ENCODE results near the gene SORCS2. TPM values are rescaled to one million over a fixed set of nuclear protein-coding genes. Genes with fewer than 3 reads are reported as not detected.

SORCS2 gene
- total RNA-seq, 4 donors from 2014 or later = 0.48 to 1.8 (median 0.68) TPM; not detected in 1

- DNase-seq = no peak
- in situ Hi-C loops (cut with MboI; ENCODE audit: low pct_ligation_motif_present in 1 of 4, low pct_unique_long_range_greater_than_20kb in 1 of 4, low sequenced_read_pairs in 3 of 4) (no loop called here), intact Hi-C loops (cut with DNase I; ENCODE audit: low total_unique reads) (no loop called here)
- 86% methylated on average over 28 of the region's 28 CpGs; no CpG with 5 or more reads in 1 of the 2 donors for WGBS, 2 donors (ENCODE audit: low coverage in 1 of 2)
- Histone ChIP-seq H3K9me3 (no peaks in the 10 kb centered on the region), H3K4me3 (no peak overlapping the region), H3K4me1 (no peaks in the 10 kb centered on the region), H3K36me3 (no peaks in the 10 kb centered on the region), H3K27ac (no peak overlapping the region), H3K27me3 (peaks cover 5% of the 10 kb centered on the region)
- TF ChIP-seq POLR2AphosphoS5 (IDR thresholded peaks at IDR 0.05) (no peak), CTCF (IDR thresholded peaks at IDR 0.05) (no peak), EP300 (IDR thresholded peaks at IDR 0.05; ENCODE audit: low read depth) (no peak), POLR2A (IDR thresholded peaks at IDR 0.05) (no peak)
Measured at GRCh38 chr4:7675612-7676320, 483.4 kb downstream of the SORCS2 start.

DNA sequence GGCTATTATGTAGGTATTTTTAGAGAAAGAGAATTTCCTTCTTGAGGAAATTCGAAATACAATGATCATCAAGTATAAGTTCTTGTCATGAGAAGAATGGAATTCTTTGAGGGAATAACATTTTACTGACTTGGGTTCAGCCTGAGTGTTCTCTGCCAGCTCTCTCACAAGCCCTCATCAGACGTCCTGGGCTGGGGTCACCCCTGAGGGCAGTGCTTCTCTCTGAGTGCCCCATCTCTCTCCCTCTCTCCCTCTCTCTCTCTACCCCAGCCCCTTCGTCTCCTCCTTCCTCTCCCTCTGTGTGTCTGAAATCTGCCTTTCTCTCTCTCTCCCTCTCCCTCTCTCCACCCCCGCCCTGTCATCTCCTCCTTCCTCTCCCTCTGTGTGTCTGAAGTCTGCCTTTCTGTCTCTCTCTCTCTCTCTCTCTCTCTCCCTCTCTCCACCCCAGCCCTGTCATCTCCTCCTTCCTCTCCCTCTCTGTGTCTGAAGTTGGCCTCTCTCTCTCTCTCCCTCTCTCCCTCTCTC is 484.1 kb downstream of the SORCS2 start:
- no peaks in the 10 kb centered on the region for H3K36me3 ChIP-seq
- no peak overlapping the region for H3K27ac ChIP-seq
- peaks cover 5% of the 10 kb centered on the region for H3K27me3 ChIP-seq
- no peaks in the 10 kb centered on the region for H3K4me1 ChIP-seq
- in situ Hi-C loops (cut with MboI; ENCODE audit: low pct_ligation_motif_present in 1 of 4, low pct_unique_long_range_greater_than_20kb in 1 of 4, low sequenced_read_pairs in 3 of 4) = no loop called here
- intact Hi-C loops (cut with DNase I; ENCODE audit: low total_unique reads) = no loop called here
- TF ChIP-seq EP300 (IDR thresholded peaks at IDR 0.05; ENCODE audit: low read depth) (no peak), CTCF (IDR thresholded peaks at IDR 0.05) (no peak), POLR2AphosphoS5 (IDR thresholded peaks at IDR 0.05) (no peak), POLR2A (IDR thresholded peaks at IDR 0.05) (no peak)
- no peak for DNase-seq
- H3K4me3 ChIP-seq = no peak overlapping the region
- no peaks in the 10 kb centered on the region for H3K9me3 ChIP-seq
- 43 to 46% methylated on average over 3 to 4 of the region's 4 CpGs for WGBS, 2 donors (ENCODE audit: low coverage in 1 of 2)

GRCh38 chr4:7677086-7677485 is 484.7 kb downstream of the SORCS2 start:
- no peak for DNase-seq
- Histone ChIP-seq H3K4me3 (no peak overlapping the region), H3K4me1 (no peaks in the 10 kb centered on the region), H3K27ac (no peak overlapping the region), H3K9me3 (no peaks in the 10 kb centered on the region), H3K27me3 (peaks cover 5% of the 10 kb centered on the region), H3K36me3 (no peaks in the 10 kb centered on the region)
- 87% methylated on average over 15 of the region's 15 CpGs; no CpG with 5 or more reads in 1 of the 2 donors for WGBS, 2 donors (ENCODE audit: low coverage in 1 of 2)
- no peak for TF ChIP-seq EP300 (IDR thresholded peaks at IDR 0.05; ENCODE audit: low read depth)
- no peak for TF ChIP-seq CTCF (IDR thresholded peaks at IDR 0.05)
- TF ChIP-seq POLR2AphosphoS5 (IDR thresholded peaks at IDR 0.05) = no peak
- no peak for TF ChIP-seq POLR2A (IDR thresholded peaks at IDR 0.05)
- intact Hi-C loops (cut with DNase I; ENCODE audit: low total_unique reads) = no loop called here
- in situ Hi-C loops (cut with MboI; ENCODE audit: low pct_ligation_motif_present in 1 of 4, low pct_unique_long_range_greater_than_20kb in 1 of 4, low sequenced_read_pairs in 3 of 4) = no loop called here

GRCh38 chr4:7677799-7678301 is 485.5 kb downstream of the SORCS2 start:
- in situ Hi-C loops (cut with MboI; ENCODE audit: low pct_ligation_motif_present in 1 of 4, low pct_unique_long_range_greater_than_20kb in 1 of 4, low sequenced_read_pairs in 3 of 4) = no loop called here
- H3K27me3 ChIP-seq = peaks cover 5% of the 10 kb centered on the region
- DNase-seq = no peak

More at GRCh38 chr4:7677799-7678301, 485.5 kb downstream of the SORCS2 start:
- H3K4me1 ChIP-seq = no peaks in the 10 kb centered on the region
- H3K36me3 ChIP-seq = no peaks in the 10 kb centered on the region
- no peak overlapping the region for H3K4me3 ChIP-seq
- TF ChIP-seq POLR2A (IDR thresholded peaks at IDR 0.05) (no peak), CTCF (IDR thresholded peaks at IDR 0.05) (no peak), POLR2AphosphoS5 (IDR thresholded peaks at IDR 0.05) (no peak), EP300 (IDR thresholded peaks at IDR 0.05; ENCODE audit: low read depth) (no peak)
- intact Hi-C loops (cut with DNase I; ENCODE audit: low total_unique reads) = no loop called here
- 73% methylated on average over 11 of the region's 11 CpGs; no CpG with 5 or more reads in 1 of the 2 donors for WGBS, 2 donors (ENCODE audit: low coverage in 1 of 2)
- no peak overlapping the region for H3K27ac ChIP-seq
- H3K9me3 ChIP-seq = no peaks in the 10 kb centered on the region
